ENCODE results near the gene OR2A14. TPM values are rescaled to one million over a fixed set of nuclear protein-coding genes. Genes with fewer than 3 reads are reported as not detected.
"Not testable (repeated sequence)": the region's sequence is repeated elsewhere in the genome, so short reads cannot be mapped to it uniquely, and the experiment has no call there.

The OR2A14 gene
- total RNA-seq, 1 experiment from 2014 or later = not detected

DNA sequence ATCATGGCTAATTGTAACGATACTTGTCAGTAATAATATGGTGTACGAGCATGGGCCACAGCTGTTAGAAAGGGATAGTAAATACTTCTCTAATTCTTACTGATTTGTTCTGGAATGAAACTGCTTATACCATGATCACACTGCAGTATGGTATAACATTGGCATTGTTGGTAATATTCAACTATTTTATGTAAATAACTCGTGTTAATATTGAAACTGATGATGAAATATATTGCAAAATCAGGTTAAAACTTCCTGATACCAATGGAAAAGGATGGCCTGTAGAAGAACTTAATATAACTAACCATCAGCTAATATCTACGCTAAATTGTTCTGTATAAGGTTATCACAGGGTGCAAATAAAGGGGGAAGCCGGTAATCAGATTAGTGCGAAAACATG, 10.3 kb downstream of the OR2A14 start:
- DNase-seq = no peak
- no peak overlapping the region for H3K4me3 ChIP-seq
- H3K9me3 ChIP-seq = no peaks in the 10 kb centered on the region
- no peaks in the 10 kb centered on the region for H3K27me3 ChIP-seq
- H3K36me3 ChIP-seq = no peaks in the 10 kb centered on the region

DNA sequence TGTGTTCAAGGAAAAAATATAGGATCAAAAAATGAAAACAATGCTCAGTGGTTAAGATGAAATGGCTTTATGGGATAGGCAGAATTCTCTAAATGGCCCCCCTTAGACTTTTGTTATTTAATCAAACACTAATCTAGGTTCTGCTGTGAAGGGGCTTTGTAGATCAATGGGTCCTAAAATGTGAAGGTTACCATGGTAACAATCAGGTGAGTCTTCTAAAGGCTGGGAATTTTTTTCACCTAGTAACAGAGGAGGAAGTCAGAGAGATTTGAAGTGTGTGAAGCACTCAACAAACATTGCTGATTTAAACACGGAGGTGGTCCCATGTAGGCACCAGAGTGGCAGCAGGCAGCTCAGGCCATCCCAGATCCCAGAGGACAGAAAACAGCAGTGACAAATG, 11.1 kb downstream of the OR2A14 start:
- H3K36me3 ChIP-seq = no peaks in the 10 kb centered on the region
- no peak for DNase-seq

DNA sequence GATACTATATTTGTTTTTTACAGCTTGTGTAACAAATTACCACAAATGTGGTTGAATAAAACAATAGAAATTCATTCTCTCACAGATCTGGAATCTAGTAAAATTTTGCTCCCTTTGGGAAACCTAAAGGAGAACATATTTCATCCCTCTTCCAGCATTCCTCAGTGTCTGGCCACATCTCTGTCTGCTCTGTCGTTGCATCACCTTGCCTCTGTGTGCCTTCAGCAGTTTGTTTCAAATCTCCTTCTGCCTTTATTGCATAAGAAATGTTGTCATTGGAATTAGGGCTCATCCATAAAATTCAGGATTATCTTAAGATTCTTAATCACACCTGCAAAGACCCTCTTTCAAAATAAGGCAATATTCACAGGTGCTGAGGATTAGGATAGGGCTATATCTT, 14.5 kb downstream of the OR2A14 start:
- no peak for DNase-seq

More for the DNA sequence above, 11.1 kb downstream of the OR2A14 start:
- H3K9me3 ChIP-seq = no peaks in the 10 kb centered on the region
- H3K4me3 ChIP-seq = no peak overlapping the region
- no peaks in the 10 kb centered on the region for H3K27me3 ChIP-seq

DNA sequence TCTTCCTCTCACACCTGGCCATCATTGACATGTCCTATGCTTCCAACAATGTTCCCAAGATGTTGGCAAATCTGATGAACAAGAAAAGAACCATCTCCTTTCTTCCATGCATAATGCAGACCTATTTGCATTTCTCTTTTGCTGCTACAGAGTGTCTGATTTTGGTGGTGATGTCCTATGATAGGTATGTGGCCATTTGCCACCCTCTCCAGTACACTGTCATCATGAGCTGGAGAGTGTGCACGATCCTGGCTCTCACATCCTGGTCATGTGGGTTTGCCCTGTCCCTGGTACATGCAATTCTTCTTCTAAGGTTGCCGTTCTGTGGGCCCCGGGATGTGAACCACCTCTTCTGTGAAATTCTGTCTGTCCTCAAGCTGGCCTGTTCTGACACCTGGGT, 19.2 kb downstream of the OR2A14 start:
- Histone ChIP-seq H3K9me3 (no peaks in the 10 kb centered on the region), H3K4me3 (no peak overlapping the region), H3K36me3 (no peaks in the 10 kb centered on the region), H3K27me3 (no peaks in the 10 kb centered on the region)
- DNase-seq = no peak

More for the DNA sequence above, 14.5 kb downstream of the OR2A14 start:
- no peak overlapping the region for H3K4me3 ChIP-seq
- H3K27me3 ChIP-seq = no peaks in the 10 kb centered on the region
- no peaks in the 10 kb centered on the region for H3K36me3 ChIP-seq
- H3K9me3 ChIP-seq = no peaks in the 10 kb centered on the region

DNA sequence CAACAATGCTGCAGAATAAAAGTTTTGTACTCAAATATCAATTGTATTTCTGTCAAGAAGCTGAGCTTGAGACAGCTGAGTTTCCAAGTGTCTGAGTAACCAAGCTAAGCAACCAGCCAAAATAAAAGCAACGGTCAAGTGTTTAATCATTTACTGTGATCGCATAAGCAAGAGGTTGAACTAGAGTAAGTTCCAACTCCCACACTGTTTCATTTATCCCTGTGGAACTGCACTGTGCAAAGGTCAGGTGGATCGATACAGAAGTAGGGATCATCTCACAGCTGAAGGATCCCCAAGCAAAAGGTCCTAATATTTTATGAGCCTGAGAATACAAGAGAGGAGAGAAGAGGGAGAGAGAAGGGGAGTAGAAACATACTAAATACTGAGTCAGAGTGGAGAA, 21.4 kb downstream of the OR2A14 start:
- DNase-seq = no peak
- Histone ChIP-seq H3K9me3 (peaks cover 6% of the 10 kb centered on the region; the same call in 1 of the 2 replicates), H3K27me3 (no peaks in the 10 kb centered on the region), H3K4me3 (no peak overlapping the region), H3K36me3 (no peaks in the 10 kb centered on the region)

DNA sequence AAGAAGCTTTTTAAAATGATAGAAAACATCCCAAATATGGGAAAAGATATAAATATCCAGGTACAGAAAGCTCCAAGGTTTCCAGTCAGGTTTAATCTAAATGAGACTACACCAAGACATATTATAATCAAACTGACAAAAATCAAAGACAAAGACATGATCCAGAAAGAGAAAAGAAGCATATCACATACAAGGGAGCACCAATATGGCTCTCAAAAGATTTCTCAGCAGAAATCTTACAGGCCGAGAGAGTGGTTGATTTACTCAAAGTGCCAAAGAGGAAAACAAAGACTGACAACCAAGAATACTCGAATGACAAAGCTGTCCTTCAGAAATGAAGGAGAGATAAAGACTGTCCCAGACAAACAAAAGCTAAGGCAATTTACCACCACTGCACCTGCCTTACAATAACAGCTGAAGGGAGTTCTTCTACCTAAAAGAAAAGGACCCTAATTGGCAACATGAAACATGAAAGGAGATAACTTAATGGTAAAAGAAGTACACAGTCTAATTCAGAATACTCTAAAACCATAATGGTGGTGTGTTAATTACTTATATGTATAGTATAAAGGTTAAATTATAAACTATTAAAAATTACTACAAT, 25.4 kb downstream of the OR2A14 start:
- Histone ChIP-seq H3K36me3 (no peaks in the 10 kb centered on the region), H3K27me3 (no peaks in the 10 kb centered on the region), H3K4me3 (no peak overlapping the region), H3K9me3 (peaks cover 9% of the 10 kb centered on the region)
- DNase-seq = no peak

DNA sequence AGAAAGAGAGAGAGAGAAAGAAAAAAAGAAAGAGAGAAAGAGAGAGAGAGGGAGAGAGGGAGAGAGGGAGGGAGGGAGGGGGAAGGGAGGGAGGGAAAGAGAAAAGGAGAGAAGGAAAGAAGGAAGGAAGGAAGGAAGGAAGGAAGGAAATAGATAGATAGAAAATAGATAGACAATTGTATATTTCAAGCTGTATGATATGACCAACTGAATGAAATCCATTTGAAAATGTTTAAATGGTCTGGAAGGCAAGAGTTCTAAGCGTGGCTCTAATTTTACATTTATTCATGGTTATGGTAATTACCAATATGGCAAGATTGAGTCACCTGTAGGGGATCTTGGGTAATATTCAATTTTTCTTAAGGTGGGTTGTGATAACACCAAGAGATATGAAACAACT, 35.9 kb downstream of the OR2A14 start:
- no peak for DNase-seq
- H3K9me3 ChIP-seq = no peaks in the 10 kb centered on the region
- H3K36me3 ChIP-seq = no peaks in the 10 kb centered on the region
- no peaks in the 10 kb centered on the region for H3K27me3 ChIP-seq
- H3K4me3 ChIP-seq = no peak overlapping the region

DNA sequence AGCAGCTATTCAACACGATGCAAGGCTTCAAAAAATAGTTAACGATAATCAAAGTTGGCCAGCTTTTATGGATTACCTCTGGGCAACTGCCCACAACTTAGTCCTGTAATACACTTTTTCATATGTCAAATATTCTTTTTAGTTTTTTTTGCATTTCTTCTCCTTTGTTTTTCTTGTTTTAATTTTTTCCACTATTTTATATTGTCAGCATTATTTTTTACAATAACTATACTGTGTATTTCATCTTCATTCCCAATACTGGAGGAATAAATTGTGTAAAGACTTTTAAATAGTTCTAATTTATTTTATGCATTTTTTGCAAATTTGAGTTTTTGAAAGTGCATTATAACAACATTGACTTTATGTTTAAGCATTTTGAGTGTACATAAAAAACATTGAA, 41.8 kb downstream of the OR2A14 start:
- Histone ChIP-seq H3K9me3 (no peaks in the 10 kb centered on the region), H3K36me3 (no peaks in the 10 kb centered on the region), H3K27me3 (no peaks in the 10 kb centered on the region), H3K4me3 (no peak overlapping the region)
- no peak for DNase-seq

DNA sequence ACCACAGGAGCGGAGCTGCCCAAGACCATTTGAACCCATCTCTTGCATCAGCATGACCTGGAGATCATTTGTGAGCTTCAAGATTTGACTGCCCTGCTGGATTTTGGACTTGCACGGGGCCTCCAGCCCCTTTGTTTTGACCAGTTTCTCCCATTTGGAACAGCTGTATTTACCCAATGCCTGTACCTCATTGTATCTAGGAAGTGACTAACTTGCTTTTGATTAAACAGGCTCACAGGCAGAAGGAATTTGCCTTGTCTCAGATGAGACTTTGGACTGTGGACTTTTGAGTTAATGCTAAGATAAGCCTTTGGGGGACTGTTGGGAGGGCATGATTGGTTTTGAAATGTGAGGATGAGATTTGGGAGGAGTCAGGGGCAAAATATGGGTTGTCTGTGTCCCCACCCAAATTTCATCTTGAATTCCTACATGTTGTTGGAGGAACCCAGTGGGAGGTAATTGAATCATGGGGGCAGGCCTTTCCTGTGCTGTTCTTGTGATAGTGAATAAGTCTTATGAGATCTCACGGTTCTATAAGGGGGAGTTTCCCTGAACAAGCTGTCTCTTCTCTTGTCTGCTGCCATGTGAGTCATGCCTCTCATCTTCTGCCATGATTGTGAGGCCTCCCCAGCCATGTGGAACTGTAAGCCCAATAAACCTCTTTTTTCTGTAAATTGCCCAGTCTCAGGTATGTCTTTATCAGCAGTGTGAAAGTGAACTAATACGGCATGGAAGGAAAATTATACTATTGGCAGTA, 48.8 kb downstream of the OR2A14 start:
- not testable (repeated sequence) for H3K27me3 ChIP-seq, H3K4me3 ChIP-seq, H3K36me3 ChIP-seq, DNase-seq, H3K9me3 ChIP-seq

DNA sequence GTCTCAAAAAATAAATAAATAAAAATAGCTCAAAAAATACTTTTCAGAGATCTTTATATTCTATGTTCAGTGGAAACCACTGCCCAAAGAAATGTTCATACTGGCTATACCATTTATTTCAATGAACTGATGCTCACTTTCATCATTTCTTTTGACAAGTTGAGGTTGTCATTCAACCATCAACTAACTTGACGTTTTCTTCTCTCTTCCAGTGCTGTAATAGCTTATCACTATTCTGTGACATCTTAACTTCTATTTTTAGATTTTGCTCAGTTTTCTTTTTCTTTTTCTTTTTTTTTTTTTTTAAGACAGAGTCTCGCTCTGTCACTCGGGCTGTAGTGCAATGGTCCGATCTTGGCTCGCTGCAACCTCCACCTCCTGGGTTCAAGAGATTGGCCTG, 51.6 kb downstream of the OR2A14 start:
- Histone ChIP-seq H3K36me3 (no peaks in the 10 kb centered on the region), H3K4me3 (no peak overlapping the region), H3K9me3 (no peaks in the 10 kb centered on the region), H3K27me3 (no peaks in the 10 kb centered on the region)
- DNase-seq = no peak

DNA sequence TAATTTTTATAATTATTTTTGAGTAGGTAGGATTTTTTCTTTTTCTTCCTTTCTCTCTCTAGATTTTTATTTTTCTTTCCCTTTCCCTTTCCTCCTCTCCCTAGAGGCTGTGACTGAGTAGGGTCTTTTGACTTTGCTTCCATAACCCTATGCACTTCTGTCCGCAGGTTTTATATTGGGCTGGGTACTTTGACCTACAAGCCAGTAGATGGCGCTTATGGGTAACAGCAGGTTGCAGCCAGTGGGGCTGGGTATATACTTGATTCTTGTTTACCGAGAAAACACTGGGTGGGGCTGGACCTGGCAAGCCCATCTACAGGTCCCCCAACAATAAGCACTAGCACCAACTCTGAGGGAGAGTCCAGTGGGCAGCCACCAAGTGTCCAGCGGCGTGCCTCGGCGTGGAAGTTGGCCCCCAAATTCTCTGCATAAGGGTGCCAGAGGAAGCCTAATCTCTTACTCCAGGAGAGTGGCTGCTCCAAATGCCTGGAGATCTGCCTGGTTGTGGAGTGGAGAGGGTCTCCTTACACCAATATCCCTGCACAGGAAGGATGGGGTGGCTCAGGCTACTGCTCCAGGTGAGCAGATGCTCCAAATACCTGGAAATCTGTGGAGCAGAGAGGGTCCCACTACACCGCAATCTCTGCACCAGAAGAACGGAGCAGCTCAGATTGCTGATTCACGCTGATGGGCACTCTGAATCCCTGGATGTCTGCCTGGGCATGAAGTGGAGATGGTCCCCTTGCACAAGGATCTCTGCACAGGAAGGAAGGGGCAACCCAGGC, 55.6 kb downstream of the OR2A14 start:
- DNase-seq = peak; percentile 10

DNA sequence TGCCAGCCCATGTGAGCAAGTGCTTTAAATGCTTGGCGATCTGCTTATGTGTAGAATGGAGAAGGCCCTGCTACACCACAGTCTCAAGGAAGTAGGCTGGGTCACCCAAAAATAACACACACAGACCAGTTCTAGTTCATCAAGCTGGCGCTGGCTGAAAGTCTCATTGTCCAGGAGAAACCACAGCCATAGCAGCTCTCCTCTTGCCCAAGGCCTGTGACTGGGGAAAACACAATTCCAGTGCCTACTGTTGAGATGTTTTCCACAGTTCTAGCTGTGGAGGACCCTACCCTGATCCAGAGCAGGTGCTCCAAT, 56.1 kb downstream of the OR2A14 start:
- H3K27me3 ChIP-seq, DNase-seq, H3K4me3 ChIP-seq, H3K9me3 ChIP-seq, H3K36me3 ChIP-seq: not testable (repeated sequence)

More for the DNA sequence above, 55.6 kb downstream of the OR2A14 start:
- H3K9me3 ChIP-seq, H3K4me3 ChIP-seq, H3K27me3 ChIP-seq, H3K36me3 ChIP-seq: not testable (repeated sequence)

Other genes starting within 250 kb of the OR2A14 start
- gene TCAF1, start 221.0 kb upstream of the OR2A14 start, total RNA-seq (2014; rRNA removed; shearing (Covaris generic); ENCODE audit: low replicate concordance) = 42.0 and 64.5 TPM in 2 replicates
- gene OR2F2, start 187.9 kb upstream of the OR2A14 start, total RNA-seq (2014; rRNA removed; shearing (Covaris generic); ENCODE audit: low replicate concordance) = not detected in 2 replicates
- gene OR2F1, start 168.3 kb upstream of the OR2A14 start, total RNA-seq (2014; rRNA removed; shearing (Covaris generic); ENCODE audit: low replicate concordance) = 0.49 TPM in 1 of 2 replicates, not detected in the other
- gene OR6B1, start 122.9 kb upstream of the OR2A14 start, total RNA-seq (2014; rRNA removed; shearing (Covaris generic); ENCODE audit: low replicate concordance) = not detected in 2 replicates
- gene OR2A5, start 74.2 kb upstream of the OR2A14 start, total RNA-seq (2014; rRNA removed; shearing (Covaris generic); ENCODE audit: low replicate concordance) = not detected in 2 replicates
- gene OR2A25, start 53.4 kb upstream of the OR2A14 start, total RNA-seq (2014; rRNA removed; shearing (Covaris generic); ENCODE audit: low replicate concordance) = not detected in 2 replicates
- not detected in 2 replicates for gene OR2A12, start 36.9 kb upstream of the OR2A14 start, total RNA-seq (2014; rRNA removed; shearing (Covaris generic); ENCODE audit: low replicate concordance)
- gene OR2A2, start 13.6 kb upstream of the OR2A14 start, total RNA-seq (2014; rRNA removed; shearing (Covaris generic); ENCODE audit: low replicate concordance) = not detected in 2 replicates
- 0.57 and 2.1 TPM in 2 replicates for gene CTAGE4, start 60.3 kb downstream of the OR2A14 start, total RNA-seq (2014; rRNA removed; shearing (Covaris generic); ENCODE audit: low replicate concordance)
- 0.76 TPM in 2 replicates for gene ARHGEF35, start 72.7 kb downstream of the OR2A14 start, total RNA-seq (2014; rRNA removed; shearing (Covaris generic); ENCODE audit: low replicate concordance)
- gene OR2A42, start 116.4 kb downstream of the OR2A14 start, total RNA-seq (2014; rRNA removed; shearing (Covaris generic); ENCODE audit: low replicate concordance) = not detected in 2 replicates
- gene OR2A7, start 141.6 kb downstream of the OR2A14 start, total RNA-seq (2014; rRNA removed; shearing (Covaris generic); ENCODE audit: low replicate concordance) = 0.79 TPM in 1 of 2 replicates, not detected in the other
- 0.57 TPM in 1 of 2 replicates, not detected in the other for gene CTAGE8, start 146.1 kb downstream of the OR2A14 start, total RNA-seq (2014; rRNA removed; shearing (Covaris generic); ENCODE audit: low replicate concordance)
- gene OR2A1, start 189.2 kb downstream of the OR2A14 start, total RNA-seq (2014; rRNA removed; shearing (Covaris generic); ENCODE audit: low replicate concordance) = not detected in 2 replicates
- 2.0 and 2.7 TPM in 2 replicates for gene ARHGEF5, start 232.2 kb downstream of the OR2A14 start, total RNA-seq (2014; rRNA removed; shearing (Covaris generic); ENCODE audit: low replicate concordance)

Measured in MG63 (cell line).